HG02943 (cell line): ENCODE measurements around the gene PI4KA.

Experiments used
- ATAC-seq: cut with Tn5 transposase; IDR thresholded peaks from one replicate; pipeline ENCODE4 v1.9.1; 2021; ENCODE audit warnings: mild to moderate bottlenecking, low read depth, moderate library complexity; ENCODE audit not compliant: unreplicated experiment

Gene PI4KA

GRCh38 chr22:20819471-20819870 lies 39.1 kb downstream of the PI4KA start:
- no peak for ATAC-seq

- no peak for ATAC-seq
These were observed 40.1 kb downstream of the PI4KA start for GRCh38 chr22:20818471-20818870.

GRCh38 chr22:20816559-20816958 lies 42.1 kb downstream of the PI4KA start:
- ATAC-seq: no peak

- ATAC-seq: no peak
These were observed 43.0 kb downstream of the PI4KA start for GRCh38 chr22:20815477-20816050.

GRCh38 chr22:20814221-20814808 lies 44.3 kb downstream of the PI4KA start:
- ATAC-seq: no peak

GRCh38 chr22:20813056-20813455 lies 45.6 kb downstream of the PI4KA start:
- ATAC-seq: no peak

GRCh38 chr22:20811971-20812660 lies 46.5 kb downstream of the PI4KA start:
- no peak for ATAC-seq

- no peak for ATAC-seq
These were observed 47.4 kb downstream of the PI4KA start for GRCh38 chr22:20811171-20811570.

- no peak for ATAC-seq
These were observed 48.0 kb downstream of the PI4KA start for GRCh38 chr22:20810645-20811044.

GRCh38 chr22:20809538-20810185 lies 48.9 kb downstream of the PI4KA start:
- no peak for ATAC-seq

- ATAC-seq: no peak
These were observed 49.8 kb downstream of the PI4KA start for GRCh38 chr22:20808844-20809243.

GRCh38 chr22:20807315-20807752 lies 51.3 kb downstream of the PI4KA start:
- ATAC-seq: no peak

GRCh38 chr22:20805972-20806471 lies 52.6 kb downstream of the PI4KA start:
- no peak for ATAC-seq

GRCh38 chr22:20804650-20805049 lies 54.0 kb downstream of the PI4KA start:
- ATAC-seq: no peak

- no peak for ATAC-seq
These were observed 54.8 kb downstream of the PI4KA start for GRCh38 chr22:20803696-20804324.

- ATAC-seq: no peak
These were observed 55.6 kb downstream of the PI4KA start for GRCh38 chr22:20802922-20803553.

GRCh38 chr22:20802452-20802851 lies 56.2 kb downstream of the PI4KA start:
- no peak for ATAC-seq

- no peak for ATAC-seq
These were observed 59.2 kb downstream of the PI4KA start for GRCh38 chr22:20799449-20799848.

- ATAC-seq: no peak
These were observed 59.6 kb downstream of the PI4KA start for GRCh38 chr22:20798974-20799373.

- no peak for ATAC-seq
These were observed 60.4 kb downstream of the PI4KA start for GRCh38 chr22:20798218-20798617.
